GM18909 (cell line): ENCODE results near the gene MSRB2.

ENCODE experiments used
- ATAC-seq: cut with Tn5 transposase; IDR thresholded peaks from one replicate; pipeline ENCODE4 v1.9.1; 2021; ENCODE audit warnings: mild to moderate bottlenecking; ENCODE audit not compliant: unreplicated experiment, poor library complexity

Gene MSRB2

GRCh38 chr10:23106331-23107072 lies 11.1 kb downstream of the MSRB2 start:
- no peak for ATAC-seq

- no peak for ATAC-seq
Measured at GRCh38 chr10:23110722-23111516, 15.5 kb downstream of the MSRB2 start.

DNA sequence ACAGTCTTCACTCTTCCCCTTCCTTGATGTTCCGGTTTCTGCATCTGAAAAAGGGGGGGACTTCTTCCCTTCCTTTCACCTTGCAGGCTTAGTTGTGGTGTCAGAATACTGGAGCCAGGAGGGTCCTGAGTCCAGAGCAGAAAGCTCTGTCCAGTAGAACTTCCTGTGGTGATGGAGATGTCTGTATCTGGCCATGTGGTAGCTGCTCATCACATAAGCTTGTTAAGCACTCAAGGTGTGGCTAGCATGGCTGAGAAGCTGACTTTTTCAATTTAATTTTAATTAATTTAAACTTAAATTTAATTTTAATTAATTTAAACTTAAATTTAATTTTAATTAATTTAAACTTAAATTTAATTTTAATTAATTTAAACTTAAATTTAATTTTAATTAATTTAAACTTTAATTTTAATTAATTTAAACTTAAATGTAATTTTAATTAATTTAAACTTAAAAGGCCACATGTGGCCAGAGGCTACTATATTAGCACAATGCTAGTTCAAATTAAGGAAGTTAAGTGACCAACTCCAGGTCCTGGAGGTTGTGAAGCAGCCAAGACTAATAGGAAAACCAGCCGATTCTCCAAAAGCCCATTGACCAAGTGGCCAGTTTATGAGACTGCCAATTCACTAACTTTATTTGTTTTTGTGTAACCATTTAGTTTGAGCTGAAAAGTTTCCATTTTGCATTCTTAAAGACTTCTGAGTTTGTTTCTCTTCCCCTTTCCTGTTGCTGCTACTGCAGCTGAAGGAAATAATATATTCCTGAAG lies 16.3 kb downstream of the MSRB2 start:
- ATAC-seq: no peak

- ATAC-seq: no peak
Measured at GRCh38 chr10:23114228-23114850, 19.0 kb downstream of the MSRB2 start.

GRCh38 chr10:23116486-23117205 lies 21.3 kb downstream of the MSRB2 start:
- no peak for ATAC-seq

- ATAC-seq: no peak
Measured at GRCh38 chr10:23120001-23120934, 24.9 kb downstream of the MSRB2 start.

GRCh38 chr10:23121135-23121534 lies 25.8 kb downstream of the MSRB2 start:
- ATAC-seq: no peak

DNA sequence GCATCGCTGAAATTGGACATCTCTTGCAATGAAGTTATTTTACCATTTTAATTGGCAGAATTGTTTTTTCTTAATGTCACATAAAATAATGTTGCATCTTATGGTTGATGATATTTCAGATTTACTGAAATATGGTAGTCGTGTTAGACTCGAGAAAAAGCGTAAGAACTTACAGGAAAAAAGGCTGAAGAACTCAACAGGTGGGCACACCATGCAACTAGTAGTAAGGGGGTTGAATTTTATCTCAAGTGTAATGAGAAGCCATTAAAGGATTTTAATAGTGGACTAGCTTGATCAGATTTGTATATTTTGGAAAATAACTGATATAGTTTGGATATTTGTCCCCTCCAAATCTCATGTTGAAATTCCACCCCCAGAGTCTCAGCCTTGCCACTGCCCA lies 41.1 kb downstream of the MSRB2 start:
- no peak for ATAC-seq

GRCh38 chr10:23139677-23140076 lies 44.3 kb downstream of the MSRB2 start:
- ATAC-seq: no peak

- ATAC-seq: no peak
Measured at GRCh38 chr10:23141995-23142394, 46.6 kb downstream of the MSRB2 start.

DNA sequence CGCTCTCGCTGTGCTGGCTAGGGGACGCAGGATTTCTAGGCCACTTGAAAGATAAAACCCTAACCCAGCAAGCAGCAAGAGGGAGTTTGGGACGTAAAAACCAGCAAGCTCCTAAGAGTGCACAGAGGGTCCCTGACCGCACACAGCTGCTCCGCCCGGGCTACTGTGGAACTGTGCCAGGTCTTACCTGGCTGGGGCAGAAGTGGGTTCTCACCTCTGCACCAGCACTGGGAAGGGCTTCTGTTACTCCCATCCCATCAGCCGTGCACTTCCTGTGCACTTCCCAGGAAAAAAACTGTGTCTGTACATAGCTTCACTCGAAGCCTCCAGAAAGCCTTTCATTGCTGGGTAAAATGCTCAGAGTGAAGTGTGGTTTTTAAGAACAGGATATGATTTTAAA lies 50.9 kb downstream of the MSRB2 start:
- no peak for ATAC-seq

DNA sequence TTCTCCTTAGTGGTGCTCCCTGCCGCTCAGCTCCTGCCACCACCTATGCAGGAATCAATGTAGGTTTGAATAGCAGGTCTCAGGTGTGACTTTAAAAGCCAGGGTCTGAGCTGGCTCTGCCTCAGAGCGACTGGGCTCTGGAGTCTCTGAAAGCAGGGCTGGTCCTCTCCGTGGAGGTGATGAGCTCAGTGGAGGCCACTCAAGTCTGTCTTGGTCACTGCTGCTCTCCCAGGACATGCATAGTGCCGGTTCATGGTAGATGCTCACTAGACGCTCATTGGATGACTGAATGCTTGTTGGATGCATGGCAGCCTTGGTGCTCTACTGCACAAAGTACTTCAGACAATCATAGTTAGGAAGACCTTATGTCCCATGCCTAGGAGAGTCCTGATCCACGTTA lies 51.7 kb downstream of the MSRB2 start:
- no peak for ATAC-seq

DNA sequence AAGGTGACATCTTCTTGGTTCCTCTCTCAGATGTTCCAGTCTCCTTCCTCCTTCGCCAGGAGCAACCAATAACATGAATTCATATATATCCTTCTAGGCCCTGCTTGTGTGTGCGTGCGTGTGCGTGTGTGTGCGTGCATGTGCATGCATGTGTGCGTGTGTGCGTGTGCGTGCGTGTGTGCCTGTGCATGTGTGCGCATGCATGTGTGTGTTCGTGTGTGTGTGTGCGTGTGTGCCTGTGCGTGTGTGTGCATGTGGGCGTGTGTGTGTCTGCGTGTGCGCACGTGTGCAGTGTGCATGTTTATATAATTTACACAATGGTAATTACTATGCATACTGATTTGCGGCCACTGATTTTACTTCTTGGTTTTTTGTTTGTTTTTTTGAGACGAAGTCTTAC lies 52.8 kb downstream of the MSRB2 start:
- no peak for ATAC-seq

- no peak for ATAC-seq
Measured at GRCh38 chr10:23150091-23150490, 54.7 kb downstream of the MSRB2 start.

DNA sequence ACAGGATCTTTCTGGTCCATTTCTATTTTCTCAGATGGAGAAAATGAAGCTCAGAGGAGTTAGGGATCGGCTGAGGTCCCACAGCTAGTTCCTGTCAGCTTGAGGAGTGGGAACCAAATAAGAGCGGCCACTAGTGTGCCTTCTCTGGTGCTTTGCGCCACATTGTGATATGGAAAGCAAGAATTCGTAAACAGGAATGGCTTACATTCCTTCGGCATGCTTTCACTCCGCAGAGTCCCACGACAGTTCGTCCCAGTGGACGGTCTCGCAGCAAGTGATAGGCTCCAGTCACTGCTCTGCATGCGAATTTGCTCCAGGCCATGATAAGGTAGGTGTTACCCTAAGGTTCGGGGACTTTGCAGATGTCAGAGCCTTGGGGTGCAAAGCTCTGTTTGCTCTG lies 55.2 kb downstream of the MSRB2 start:
- no peak for ATAC-seq

DNA sequence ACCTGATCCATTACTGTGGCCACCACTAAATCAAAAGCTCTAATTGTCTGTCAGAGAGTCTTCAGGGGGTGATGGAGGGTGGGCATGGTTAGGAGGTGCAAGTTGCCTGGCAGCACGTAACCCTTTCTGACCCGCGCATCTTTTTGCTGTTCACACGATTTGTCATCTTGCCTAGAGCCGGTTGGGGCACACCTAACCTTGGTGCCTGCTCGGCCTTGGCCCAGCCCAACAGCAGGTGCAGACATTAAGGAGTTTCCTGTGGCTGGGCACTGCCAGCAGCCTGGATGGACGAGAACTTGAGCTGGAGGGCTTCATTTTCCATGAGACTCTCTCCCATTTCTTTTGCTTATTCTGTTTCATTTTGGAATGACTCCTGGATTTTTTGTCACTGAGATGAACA lies 55.7 kb downstream of the MSRB2 start:
- no peak for ATAC-seq

DNA sequence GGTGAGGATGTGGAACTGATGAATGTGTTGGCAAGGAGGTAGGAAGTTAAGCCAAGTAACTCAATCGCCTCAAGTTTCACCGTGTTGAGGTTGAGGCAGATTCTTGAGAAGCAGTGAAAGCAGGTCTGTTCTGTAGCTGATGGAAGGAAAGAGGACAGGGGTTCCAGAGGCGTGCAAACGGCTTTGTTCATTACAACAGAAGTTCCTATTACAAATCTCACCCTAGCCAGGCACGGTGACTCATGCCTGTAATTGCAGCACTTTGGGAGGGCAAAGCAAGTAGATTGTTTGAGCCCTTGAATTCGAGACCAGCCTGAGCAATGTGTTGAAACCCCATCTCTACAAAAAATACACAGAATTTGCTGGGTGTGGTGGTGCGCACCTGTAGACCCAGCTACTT lies 59.8 kb downstream of the MSRB2 start:
- no peak for ATAC-seq

DNA sequence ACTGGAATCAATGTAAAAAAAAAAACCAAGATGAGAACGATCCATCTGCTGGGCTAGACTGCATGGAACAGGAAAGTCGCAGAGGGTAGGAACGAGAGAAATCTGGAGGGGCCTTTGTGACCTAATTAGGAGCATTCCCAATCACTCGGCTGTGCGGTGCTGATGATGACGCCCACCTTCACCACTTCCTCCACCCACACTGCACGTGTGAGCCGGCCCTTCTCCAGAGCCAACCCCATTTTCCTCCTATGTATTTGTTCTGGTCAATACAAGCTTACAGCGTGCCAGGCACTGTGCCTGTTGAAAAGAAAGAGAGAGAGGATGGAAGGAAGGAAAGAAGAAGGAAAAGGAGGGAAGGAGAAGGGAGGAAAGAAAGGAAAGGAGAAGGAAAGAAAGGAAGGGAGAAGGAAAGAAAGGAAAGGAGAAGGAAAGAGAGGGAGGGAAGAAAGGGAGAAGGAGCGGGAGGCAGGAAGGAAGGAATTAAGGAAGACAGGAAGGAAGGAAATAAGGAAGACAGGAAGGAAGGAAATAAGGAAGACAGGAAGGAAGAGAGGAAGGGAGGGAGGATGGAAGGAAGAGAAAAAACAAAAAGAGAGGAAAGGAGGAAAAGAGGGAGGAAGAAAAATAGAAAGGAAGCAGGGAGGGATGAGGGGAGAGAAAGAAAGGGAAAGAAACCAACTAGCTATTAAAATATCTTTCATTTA lies 61.2 kb downstream of the MSRB2 start:
- ATAC-seq: no peak
